ENCODE results near the gene ZFAND3.
"Not testable (repeated sequence)": the region's sequence is repeated elsewhere in the genome, so short reads cannot be mapped to it uniquely, and the experiment has no call there.

The ZFAND3 gene

DNA sequence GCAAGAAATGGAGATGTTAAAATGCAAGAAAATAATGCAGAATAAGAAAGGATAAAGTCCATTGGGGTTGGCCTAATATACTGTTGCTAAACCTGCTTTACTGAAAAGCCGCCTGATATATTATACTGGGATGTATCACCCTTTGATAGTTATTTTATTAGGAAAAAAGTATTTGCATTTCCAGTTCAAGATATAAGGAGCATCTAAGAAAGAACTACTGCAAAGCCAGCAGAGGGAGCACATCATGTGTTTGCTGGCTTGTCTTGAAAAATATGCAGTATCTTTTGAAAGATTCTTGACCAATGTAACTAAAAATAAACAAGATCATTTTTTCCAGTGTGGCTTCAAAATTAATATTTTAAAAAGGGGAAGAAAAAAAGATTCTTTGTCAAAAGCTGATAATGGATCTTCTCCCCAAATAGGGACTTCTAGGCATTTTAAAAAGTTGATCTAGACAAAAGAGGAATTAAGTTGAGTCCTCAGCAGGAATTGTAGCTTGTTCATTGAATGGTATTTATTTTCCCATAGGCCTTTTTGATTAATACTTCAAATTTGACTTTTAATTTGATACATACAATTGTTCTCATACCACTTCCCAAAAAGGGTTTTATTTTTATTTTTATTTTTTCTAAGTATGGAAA, 214.9 kb downstream of the ZFAND3 start:
- Mint-ChIP-seq H3K27ac (no peak overlapping the region), H3K4me3 (no peak overlapping the region), H3K9me3 (no peaks in the 10 kb centered on the region), H3K27me3 (no peaks in the 10 kb centered on the region), H3K4me1 (ENCODE audit: low read depth) (peaks cover 38% of the 10 kb centered on the region), H3K36me3 (ENCODE audit: low read depth) (peaks cover 14% of the 10 kb centered on the region)

DNA sequence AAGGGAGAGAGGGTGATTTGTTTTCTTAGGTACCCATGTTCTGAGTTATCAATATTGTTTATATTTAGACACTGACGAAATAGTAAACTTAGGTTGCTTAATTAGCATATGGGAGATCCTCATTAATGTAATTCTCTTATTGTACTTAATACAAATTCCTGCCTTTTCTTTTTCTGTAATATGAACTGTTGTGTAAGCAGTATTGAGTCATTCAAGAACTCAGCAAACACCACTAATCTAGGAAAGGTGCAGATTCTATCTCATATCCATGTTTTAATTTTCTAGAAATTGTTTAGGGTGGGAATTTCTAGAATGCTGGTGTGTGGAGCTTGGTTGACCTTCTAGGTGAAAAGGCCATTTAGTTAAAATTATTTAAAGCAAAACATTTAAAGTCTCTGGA, 216.0 kb downstream of the ZFAND3 start:
- Mint-ChIP-seq H3K36me3 (ENCODE audit: low read depth) (peaks cover 14% of the 10 kb centered on the region), H3K4me1 (ENCODE audit: low read depth) (peaks cover 32% of the 10 kb centered on the region), H3K9me3 (no peaks in the 10 kb centered on the region), H3K4me3 (no peak overlapping the region), H3K27ac (no peak overlapping the region), H3K27me3 (no peaks in the 10 kb centered on the region)

DNA sequence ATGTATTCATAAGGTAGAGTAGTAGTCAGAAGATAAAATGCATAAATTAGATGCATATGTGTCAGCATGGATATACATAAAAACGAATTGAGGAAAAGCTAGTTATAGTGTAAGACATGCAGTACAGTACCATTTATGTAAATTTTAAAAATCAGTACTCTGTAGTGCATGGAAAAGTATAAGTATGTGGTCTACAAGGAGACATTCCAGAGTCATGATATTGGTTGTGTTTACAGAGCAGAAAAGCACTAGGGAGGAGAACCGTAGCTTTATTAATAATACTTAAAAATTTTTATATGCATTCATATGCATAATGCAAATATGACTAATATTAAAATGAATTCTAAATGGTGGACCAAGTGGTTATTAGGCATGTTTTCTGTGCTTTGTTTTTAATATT, 220.0 kb downstream of the ZFAND3 start:
- Mint-ChIP-seq H3K4me3 (no peak overlapping the region), H3K27me3 (no peaks in the 10 kb centered on the region), H3K36me3 (ENCODE audit: low read depth) (peaks cover 14% of the 10 kb centered on the region), H3K27ac (no peak overlapping the region), H3K9me3 (no peaks in the 10 kb centered on the region), H3K4me1 (ENCODE audit: low read depth) (peaks cover 7% of the 10 kb centered on the region)

DNA sequence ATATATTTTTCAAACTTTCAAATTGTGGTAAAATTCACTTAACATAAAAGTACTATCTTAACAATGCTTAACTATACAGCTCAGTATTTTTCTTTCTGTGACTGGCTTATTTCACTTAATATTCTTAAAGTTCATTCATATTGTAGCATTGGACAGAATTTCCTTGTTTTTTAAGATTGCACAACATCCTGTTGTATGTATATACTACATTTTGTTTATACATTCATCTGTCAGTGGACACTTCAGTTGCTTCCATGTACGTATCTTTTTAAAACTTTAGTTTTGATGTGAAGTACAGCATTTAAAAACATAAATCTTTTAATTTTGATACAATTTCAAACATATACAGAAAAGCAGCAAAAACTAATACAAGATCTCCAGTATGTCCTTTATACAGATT, 220.7 kb downstream of the ZFAND3 start:
- H3K36me3 Mint-ChIP-seq (ENCODE audit: low read depth), result peaks cover 14% of the 10 kb centered on the region
- no peaks in the 10 kb centered on the region for H3K27me3 Mint-ChIP-seq
- H3K27ac Mint-ChIP-seq, result no peak overlapping the region
- H3K4me1 Mint-ChIP-seq (ENCODE audit: low read depth), result peaks cover under 1% of the 10 kb centered on the region
- H3K9me3 Mint-ChIP-seq, result no peaks in the 10 kb centered on the region
- no peak overlapping the region for H3K4me3 Mint-ChIP-seq

DNA sequence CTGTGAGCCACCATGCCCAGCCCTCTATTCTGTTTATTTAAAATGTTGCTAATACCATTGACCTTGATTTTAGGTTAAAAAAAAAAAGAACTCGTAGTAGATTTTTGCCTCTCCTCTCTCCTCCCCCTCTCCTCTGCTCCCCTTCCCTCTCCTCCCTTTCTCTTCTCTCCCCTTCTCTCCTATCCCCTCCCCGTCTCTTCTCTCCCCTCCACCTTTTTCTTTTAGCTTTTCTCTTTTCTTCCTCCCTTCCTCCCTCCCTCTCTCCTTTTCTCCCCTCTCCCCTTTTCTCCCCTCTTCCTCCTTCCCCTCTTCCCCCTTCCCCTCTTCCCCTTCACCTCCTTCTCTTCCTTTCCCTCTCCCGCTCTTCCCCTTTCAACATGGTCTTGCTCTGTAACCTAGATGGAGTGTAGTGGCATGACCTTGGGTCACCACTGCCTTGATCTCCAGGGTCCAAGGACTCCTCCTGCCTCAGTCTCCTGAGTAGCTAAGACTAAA, 223.8 kb downstream of the ZFAND3 start:
- Mint-ChIP-seq H3K27me3 (no peaks in the 10 kb centered on the region), H3K36me3 (ENCODE audit: low read depth) (no peaks in the 10 kb centered on the region), H3K9me3 (no peaks in the 10 kb centered on the region), H3K4me1 (ENCODE audit: low read depth) (no peaks in the 10 kb centered on the region), H3K27ac (no peak overlapping the region), H3K4me3 (no peak overlapping the region)

- Mint-ChIP-seq H3K27me3 (no peaks in the 10 kb centered on the region), H3K4me1 (ENCODE audit: low read depth) (peaks cover 12% of the 10 kb centered on the region), H3K4me3 (no peak overlapping the region), H3K36me3 (ENCODE audit: low read depth) (peaks cover 8% of the 10 kb centered on the region), H3K27ac (no peak overlapping the region), H3K9me3 (no peaks in the 10 kb centered on the region)
Observed at GRCh38 chr6:38045701-38046305, 226.3 kb downstream of the ZFAND3 start.

DNA sequence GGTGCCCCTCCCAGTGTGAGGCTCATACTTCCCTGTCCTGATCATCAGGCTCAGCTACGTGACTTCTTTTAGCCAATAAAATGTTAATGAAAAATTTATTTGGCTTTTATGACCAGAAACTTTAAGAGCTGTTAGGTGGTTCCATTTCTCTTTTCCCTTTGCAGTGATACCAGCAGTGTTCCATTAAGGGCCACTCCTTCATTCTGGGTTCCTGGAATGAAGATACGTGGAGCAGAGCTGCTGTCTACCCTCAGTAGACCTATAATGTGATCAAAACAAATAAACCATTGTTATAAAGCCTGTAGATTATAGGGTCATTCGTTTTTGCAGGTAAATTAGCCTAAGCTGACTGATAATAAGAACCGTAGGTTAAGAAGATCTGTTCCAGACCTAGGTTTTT, 228.0 kb downstream of the ZFAND3 start:
- Mint-ChIP-seq H3K4me1 (ENCODE audit: low read depth) (peaks cover 17% of the 10 kb centered on the region), H3K36me3 (ENCODE audit: low read depth) (peaks cover 8% of the 10 kb centered on the region), H3K27ac (no peak overlapping the region), H3K27me3 (no peaks in the 10 kb centered on the region), H3K4me3 (no peak overlapping the region), H3K9me3 (no peaks in the 10 kb centered on the region)

DNA sequence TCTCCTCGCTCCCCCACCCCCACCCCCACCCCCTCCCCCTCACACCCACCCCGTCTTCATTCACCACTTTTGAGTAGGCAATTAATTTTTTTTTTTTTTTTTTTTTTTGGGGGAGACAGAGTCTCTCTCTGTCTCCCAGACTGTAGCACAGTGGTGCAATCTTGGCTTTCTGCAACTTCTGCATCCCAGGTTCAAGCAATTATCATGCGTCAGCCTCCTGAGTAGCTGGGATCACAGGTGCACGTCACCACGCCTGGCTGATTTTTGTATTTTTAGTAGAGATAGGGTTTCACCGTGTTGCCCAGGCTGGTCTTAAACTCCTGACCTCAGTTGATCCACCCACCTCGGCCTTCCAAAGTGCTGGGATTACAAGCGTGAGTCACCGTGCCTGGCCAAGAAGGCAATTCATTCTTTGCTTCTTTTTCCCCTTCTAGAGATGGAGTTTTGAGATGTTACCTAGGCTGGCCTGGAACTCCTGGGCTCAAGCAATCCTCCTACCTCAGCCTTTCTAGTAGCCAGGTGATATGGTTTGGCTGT, 230.4 kb downstream of the ZFAND3 start:
- H3K36me3 Mint-ChIP-seq (ENCODE audit: low read depth); H3K27ac Mint-ChIP-seq; H3K9me3 Mint-ChIP-seq; H3K4me3 Mint-ChIP-seq; H3K27me3 Mint-ChIP-seq: not testable (repeated sequence)
- peaks cover 22% of the 10 kb centered on the region for H3K4me1 Mint-ChIP-seq (ENCODE audit: low read depth)

DNA sequence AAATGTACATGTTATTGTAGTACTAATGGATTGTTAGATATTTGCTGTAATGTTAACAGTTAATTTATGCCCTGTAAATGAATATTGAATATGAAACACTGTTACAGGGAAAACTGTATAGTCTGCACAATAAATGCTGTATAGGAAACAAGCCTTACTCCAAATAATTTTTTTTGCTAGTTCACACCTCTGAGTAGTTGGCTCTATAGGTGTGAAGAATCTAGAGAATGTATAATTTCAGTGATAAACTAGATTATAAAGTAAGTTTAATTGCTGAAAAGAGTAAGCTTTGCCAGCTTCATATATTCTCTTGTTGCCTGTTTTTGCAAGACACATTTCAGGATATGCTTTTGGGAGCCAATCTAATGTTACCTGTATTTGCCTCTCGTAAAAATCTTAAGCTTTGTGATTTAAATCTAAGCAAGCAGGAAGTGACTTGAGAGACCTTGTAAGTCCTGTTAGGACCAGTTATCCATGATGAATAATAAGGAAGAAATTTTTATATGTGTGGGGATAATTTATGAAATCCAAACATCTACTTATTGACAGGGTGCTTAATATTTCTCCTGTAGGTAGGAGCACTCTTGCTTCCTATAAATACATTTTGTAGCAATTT, 232.4 kb downstream of the ZFAND3 start:
- Mint-ChIP-seq H3K36me3 (ENCODE audit: low read depth) (peaks cover 8% of the 10 kb centered on the region), H3K4me3 (no peak overlapping the region), H3K27ac (no peak overlapping the region), H3K27me3 (no peaks in the 10 kb centered on the region), H3K9me3 (no peaks in the 10 kb centered on the region), H3K4me1 (ENCODE audit: low read depth) (peaks cover 35% of the 10 kb centered on the region)

DNA sequence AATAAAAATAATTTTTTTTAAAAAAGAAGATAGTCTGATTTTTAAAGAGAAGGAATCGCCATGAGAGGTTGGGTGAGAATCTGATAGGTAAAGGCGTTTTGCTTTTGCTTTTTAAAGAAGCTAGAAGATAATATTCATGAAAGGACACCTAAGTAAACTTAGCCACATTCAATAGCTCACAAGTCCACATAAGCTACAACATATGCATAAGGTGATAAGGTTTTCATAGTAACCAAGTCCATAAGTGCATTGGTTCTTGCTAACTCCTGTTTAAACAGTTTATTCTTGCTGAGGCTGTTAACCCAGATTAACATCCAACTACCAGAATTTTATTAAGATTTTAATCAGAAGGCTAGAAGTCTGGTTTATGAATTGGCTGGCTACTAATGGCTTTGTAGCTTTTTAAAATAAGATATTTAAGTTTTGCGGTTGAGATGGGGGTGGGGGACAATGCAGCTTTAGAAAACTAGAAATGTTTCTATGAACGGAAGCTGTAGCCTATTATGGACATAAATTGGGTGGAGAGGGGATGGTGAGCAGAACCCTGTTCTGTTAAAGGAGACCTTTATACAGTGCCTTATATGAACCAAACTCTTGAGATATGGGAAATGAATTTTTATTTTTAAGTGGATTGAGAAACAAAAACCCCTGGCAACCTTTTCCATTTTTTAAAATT, 235.1 kb downstream of the ZFAND3 start:
- Mint-ChIP-seq H3K4me3 (no peak overlapping the region), H3K4me1 (ENCODE audit: low read depth) (peaks cover 46% of the 10 kb centered on the region), H3K27ac (no peak overlapping the region), H3K36me3 (ENCODE audit: low read depth) (peaks cover 5% of the 10 kb centered on the region), H3K9me3 (no peaks in the 10 kb centered on the region), H3K27me3 (no peaks in the 10 kb centered on the region)

DNA sequence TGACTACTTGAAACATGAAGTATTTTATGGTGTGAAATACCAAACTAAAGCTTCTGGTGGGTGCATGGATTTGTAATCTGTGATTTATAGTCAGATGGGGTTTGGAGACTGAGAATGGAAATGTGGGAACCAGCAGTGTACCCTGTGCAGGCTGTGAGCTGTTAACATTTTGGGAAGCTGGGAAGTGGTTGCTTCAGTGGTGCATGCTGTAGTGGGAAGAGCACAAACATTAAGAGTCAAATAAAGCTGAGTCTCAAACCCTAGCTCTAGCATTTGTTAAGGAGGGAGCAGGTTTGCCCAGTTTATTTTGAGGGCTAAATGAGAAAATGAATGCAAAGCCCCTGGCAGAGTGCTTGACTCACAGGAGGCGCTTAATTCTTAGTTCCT, 235.7 kb downstream of the ZFAND3 start:
- Mint-ChIP-seq H3K4me3 (no peak overlapping the region), H3K36me3 (ENCODE audit: low read depth) (peaks cover 5% of the 10 kb centered on the region), H3K9me3 (no peaks in the 10 kb centered on the region), H3K27me3 (no peaks in the 10 kb centered on the region), H3K27ac (no peak overlapping the region), H3K4me1 (ENCODE audit: low read depth) (peaks cover 46% of the 10 kb centered on the region)

DNA sequence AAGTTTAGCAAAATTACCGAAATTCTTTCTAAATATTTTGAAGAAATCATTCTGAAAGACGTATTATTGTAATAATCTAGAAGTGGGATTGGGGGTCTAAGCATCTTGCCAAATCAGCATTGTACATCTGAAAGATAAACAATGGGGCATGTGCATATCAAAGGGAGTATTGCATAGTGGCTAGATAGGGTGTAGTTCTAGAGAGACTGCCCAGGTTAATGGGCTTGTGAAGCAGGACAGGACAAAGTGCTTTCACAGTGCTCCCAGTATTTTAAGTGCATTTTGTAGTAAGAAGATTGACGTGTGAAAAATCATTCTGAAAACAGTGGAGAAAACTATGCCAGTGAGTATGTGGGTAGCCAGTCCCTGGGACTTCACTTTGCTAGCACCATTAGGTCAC, 236.8 kb downstream of the ZFAND3 start:
- Mint-ChIP-seq H3K9me3 (no peaks in the 10 kb centered on the region), H3K4me1 (ENCODE audit: low read depth) (peaks cover 37% of the 10 kb centered on the region), H3K36me3 (ENCODE audit: low read depth) (peaks cover 5% of the 10 kb centered on the region), H3K4me3 (no peak overlapping the region), H3K27ac (no peak overlapping the region), H3K27me3 (no peaks in the 10 kb centered on the region)

DNA sequence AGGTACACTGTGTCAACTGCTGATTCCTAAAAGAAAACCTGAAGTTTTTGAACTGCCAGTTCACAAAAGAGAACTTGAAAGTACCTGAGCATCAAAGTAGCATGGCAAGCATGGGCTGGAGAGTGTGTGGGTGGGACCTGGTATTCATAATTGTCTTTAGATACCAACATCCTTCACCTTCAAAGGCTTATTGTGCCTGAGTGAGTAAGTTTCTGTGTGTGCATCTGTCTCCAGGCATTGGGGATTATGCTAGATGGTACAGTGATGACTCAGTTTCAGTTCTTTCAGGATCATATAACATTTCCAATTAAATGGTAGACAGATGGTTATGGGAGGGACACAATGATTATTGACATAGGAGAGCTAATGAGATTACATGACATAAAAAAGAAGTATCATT, 238.5 kb downstream of the ZFAND3 start:
- no peaks in the 10 kb centered on the region for H3K27me3 Mint-ChIP-seq
- H3K9me3 Mint-ChIP-seq, result no peaks in the 10 kb centered on the region
- peaks cover 37% of the 10 kb centered on the region for H3K4me1 Mint-ChIP-seq (ENCODE audit: low read depth)
- peak overlapping the region; percentile 14 for H3K27ac Mint-ChIP-seq
- H3K4me3 Mint-ChIP-seq, result no peak overlapping the region
- peaks cover 16% of the 10 kb centered on the region for H3K36me3 Mint-ChIP-seq (ENCODE audit: low read depth)

GRCh38 chr6:38062066-38062465, 242.5 kb downstream of the ZFAND3 start:
- Mint-ChIP-seq H3K4me3 (no peak overlapping the region), H3K36me3 (ENCODE audit: low read depth) (peaks cover 53% of the 10 kb centered on the region), H3K27me3 (no peaks in the 10 kb centered on the region), H3K9me3 (no peaks in the 10 kb centered on the region), H3K4me1 (ENCODE audit: low read depth) (peaks cover 23% of the 10 kb centered on the region), H3K27ac (no peak overlapping the region)

GRCh38 chr6:38063973-38064372, 244.4 kb downstream of the ZFAND3 start:
- no peaks in the 10 kb centered on the region for H3K9me3 Mint-ChIP-seq
- no peaks in the 10 kb centered on the region for H3K27me3 Mint-ChIP-seq
- peaks cover 59% of the 10 kb centered on the region for H3K36me3 Mint-ChIP-seq (ENCODE audit: low read depth)
- no peak overlapping the region for H3K27ac Mint-ChIP-seq
- peaks cover 6% of the 10 kb centered on the region for H3K4me1 Mint-ChIP-seq (ENCODE audit: low read depth)
- H3K4me3 Mint-ChIP-seq, result no peak overlapping the region

Data from stimulated activated naive CD8-positive, alpha-beta T cell treated with anti-CD3 and anti-CD28 coated beads, Interleukin-15, Interleukin-2, amounts not matched to agents 100 ng/mL and 50 ng/mL, for 24 hours (primary cell).